Measurements from ENCODE around the gene RASSF7.

DNA sequence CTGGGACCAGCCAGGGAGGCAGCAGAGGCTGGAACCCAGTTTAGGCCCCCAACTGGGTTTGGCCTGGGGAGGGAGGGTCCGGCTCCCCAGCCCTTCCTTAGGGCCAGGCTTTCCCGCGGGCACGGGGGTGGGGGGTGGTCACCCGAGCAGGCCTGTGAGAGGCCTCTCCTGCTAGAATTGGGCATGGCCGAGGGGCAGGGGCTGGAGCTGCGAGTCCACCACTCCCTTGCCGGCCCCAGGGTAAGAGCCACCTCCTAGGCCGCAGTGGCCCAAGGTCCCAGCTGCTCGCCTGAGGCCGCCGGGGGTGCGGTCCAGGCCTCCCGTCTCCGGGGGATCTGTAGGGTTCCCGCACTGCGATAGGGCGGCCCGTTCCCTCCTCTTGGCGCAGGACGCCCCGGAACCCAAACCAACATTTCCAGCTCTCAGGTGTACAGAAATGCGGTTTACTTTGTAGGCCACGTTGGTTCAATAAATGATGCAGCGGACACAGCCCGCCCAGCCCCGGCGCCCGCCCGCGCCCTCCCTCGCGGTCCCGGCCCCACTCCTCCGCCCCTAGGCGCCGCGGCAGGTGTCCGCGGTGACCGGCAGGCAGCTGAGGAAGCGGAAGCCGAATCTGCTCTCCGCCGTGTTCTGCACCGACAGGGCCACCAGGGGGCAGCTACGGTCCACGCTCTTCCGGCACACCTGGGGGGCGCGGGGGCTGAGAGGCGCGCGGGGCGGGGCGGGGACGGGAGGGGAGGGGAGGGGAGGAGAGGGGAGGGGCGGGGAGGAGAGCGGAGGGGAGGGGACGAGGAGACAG, 6.1 kb upstream of the RASSF7 start:
- TF ChIP-seq, protein P1, sequence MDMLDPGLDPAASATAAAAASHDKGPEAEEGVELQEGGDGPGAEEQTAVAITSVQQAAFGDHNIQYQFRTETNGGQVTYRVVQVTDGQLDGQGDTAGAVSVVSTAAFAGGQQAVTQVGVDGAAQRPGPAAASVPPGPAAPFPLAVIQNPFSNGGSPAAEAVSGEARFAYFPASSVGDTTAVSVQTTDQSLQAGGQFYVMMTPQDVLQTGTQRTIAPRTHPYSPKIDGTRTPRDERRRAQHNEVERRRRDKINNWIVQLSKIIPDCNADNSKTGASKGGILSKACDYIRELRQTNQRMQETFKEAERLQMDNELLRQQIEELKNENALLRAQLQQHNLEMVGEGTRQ (IDR thresholded peaks at IDR 0.05; ENCODE audit: borderline replicate concordance, low read depth, low read length): no peak
- TF ChIP-seq BHLHE40 (IDR thresholded peaks at IDR 0.05; ENCODE audit: borderline replicate concordance in 1 of 2, low read depth in 2 of 2, low read length in 1 of 2) (peak; percentile 32 to 49; a peak in 2 of 4 replicates), POLR2A (IDR thresholded peaks at IDR 0.05; ENCODE audit: low read depth, low read length) (peak; percentile 26), EZH2 (IDR thresholded peaks at IDR 0.05; ENCODE audit: borderline replicate concordance, control insufficient read depth, low read depth, low read length) (no peak), CREB1 (IDR thresholded peaks at IDR 0.05; ENCODE audit: low read depth) (no peak), POLR2AphosphoS2 (IDR thresholded peaks at IDR 0.05; ENCODE audit: low read depth, low read length) (no peak), FOXM1 (IDR thresholded peaks at IDR 0.05; ENCODE audit: low read depth, low read length) (no peak), YBX1 (IDR thresholded peaks at IDR 0.05) (no peak), CBFB (IDR thresholded peaks at IDR 0.05; ENCODE audit: low read depth) (no peak), EP300 (IDR thresholded peaks at IDR 0.05; ENCODE audit: borderline replicate concordance in 1 of 2, control insufficient read depth in 1 of 2, low read depth in 2 of 2, low read length in 2 of 2) (no peak), SIN3A (IDR thresholded peaks at IDR 0.05; ENCODE audit: low read depth, low read length) (no peak)
- TF ChIP-seq, protein P2, sequence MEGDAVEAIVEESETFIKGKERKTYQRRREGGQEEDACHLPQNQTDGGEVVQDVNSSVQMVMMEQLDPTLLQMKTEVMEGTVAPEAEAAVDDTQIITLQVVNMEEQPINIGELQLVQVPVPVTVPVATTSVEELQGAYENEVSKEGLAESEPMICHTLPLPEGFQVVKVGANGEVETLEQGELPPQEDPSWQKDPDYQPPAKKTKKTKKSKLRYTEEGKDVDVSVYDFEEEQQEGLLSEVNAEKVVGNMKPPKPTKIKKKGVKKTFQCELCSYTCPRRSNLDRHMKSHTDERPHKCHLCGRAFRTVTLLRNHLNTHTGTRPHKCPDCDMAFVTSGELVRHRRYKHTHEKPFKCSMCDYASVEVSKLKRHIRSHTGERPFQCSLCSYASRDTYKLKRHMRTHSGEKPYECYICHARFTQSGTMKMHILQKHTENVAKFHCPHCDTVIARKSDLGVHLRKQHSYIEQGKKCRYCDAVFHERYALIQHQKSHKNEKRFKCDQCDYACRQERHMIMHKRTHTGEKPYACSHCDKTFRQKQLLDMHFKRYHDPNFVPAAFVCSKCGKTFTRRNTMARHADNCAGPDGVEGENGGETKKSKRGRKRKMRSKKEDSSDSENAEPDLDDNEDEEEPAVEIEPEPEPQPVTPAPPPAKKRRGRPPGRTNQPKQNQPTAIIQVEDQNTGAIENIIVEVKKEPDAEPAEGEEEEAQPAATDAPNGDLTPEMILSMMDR (IDR thresholded peaks at IDR 0.05 in 2 of 3, conservative IDR thresholded peaks at IDR 0.05 in 1 of 3; ENCODE audit: control insufficient read depth in 2 of 3, extremely low read depth in 1 of 3, insufficient read depth in 1 of 3, low read depth in 3 of 3, low read length in 3 of 3): peak; percentile 48 to 79 (median 74)

All from GM12878 (cell line).